Glutamatergic neuron (in vitro differentiated cells): Measurements from ENCODE around the gene RBM15B. TPM values are rescaled to one million over a fixed set of nuclear protein-coding genes. Genes with fewer than 3 reads are reported as not detected.

Experiments
- DNase-seq: peaks from one replicate; pipeline ENCODE4 v3.0.0; 2022
- H3K27ac Mint-ChIP-seq: one replicate; pipeline ENCODE4 v1.8.0; 2020; ENCODE audit warnings: mild to moderate bottlenecking, mixed read lengths, inconsistent platforms; ENCODE audit not compliant: unreplicated experiment
- H3K27me3 Mint-ChIP-seq: one replicate; pipeline ENCODE4 v1.8.0; 2020; ENCODE audit warnings: mild to moderate bottlenecking, moderate library complexity, mixed read lengths, inconsistent platforms; ENCODE audit not compliant: unreplicated experiment
- H3K36me3 Mint-ChIP-seq: one replicate; pipeline ENCODE4 v1.8.0; 2020; ENCODE audit warnings: mild to moderate bottlenecking, mixed read lengths, inconsistent platforms; ENCODE audit not compliant: unreplicated experiment
- H3K4me1 Mint-ChIP-seq: one replicate; pipeline ENCODE4 v1.8.0; 2020; ENCODE audit warnings: mild to moderate bottlenecking, low read depth, mixed read lengths, inconsistent platforms; ENCODE audit not compliant: unreplicated experiment
- H3K4me3 Mint-ChIP-seq: one replicate; pipeline ENCODE4 v1.8.0; 2020; ENCODE audit warnings: mild to moderate bottlenecking, mixed read lengths, inconsistent platforms; ENCODE audit not compliant: unreplicated experiment
- H3K9me3 Mint-ChIP-seq: one replicate; pipeline ENCODE4 v1.8.0; 2020; ENCODE audit warnings: mild to moderate bottlenecking, moderate library complexity, mixed read lengths, inconsistent platforms; ENCODE audit not compliant: unreplicated experiment
- total RNA-seq: library from RNA; stranded (reverse); fragmentation: NEBNext Ultra II Directional; extraction: Animal tissue kit (Norgen Biotek cat#: 25700); gene quantifications from one replicate; pipeline ENCODE4 v1.2.1, GENCODE V29; 2021; ENCODE audit not compliant: unreplicated experiment
- TF ChIP-seq, protein P1 (sequence below): fragments of 200-600 bp; sonication (generic); IDR thresholded peaks from one replicate; pipeline ENCODE4 v1.5.0; 2021; ENCODE audit not compliant: partially characterized antibody, unreplicated experiment

RBM15B gene
- total RNA-seq, 1 donor from 2014 or later, result 52.5 TPM

DNA sequence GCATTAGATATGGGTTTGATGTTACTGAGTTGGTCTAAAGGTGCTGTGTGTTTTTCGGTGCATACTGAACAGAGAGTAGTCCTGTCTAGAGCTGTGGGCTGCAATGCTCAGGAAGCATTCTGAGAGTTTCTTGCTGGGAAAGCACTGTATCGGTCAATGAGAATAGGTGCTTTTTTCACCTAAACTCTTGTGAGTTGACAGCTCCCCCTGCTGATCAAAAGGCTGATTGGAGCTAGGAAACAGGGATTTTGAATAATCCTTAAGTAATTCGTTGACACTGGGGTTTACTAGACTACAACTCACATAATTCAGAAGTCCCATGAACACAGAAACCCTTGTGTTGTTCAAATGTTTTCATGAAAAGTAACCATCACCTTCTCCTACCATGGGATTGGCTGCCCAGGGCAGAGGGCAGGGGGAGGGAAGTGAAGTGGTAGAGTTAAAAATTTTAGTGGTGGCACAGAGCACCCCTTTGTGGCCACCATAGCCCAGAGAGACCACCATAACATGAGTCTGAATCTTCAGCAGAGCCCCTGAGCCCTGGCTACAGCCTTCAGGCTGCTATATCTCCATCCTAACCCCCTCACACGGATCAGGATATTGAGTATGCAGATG is 19.0 kb upstream of the RBM15B start:
- Mint-ChIP-seq H3K4me1 (no peaks in the 10 kb centered on the region), H3K4me3 (no peak overlapping the region), H3K36me3 (peaks cover 9% of the 10 kb centered on the region), H3K27me3 (peaks cover 2% of the 10 kb centered on the region), H3K27ac (no peak overlapping the region), H3K9me3 (peaks cover 10% of the 10 kb centered on the region)
- TF ChIP-seq, protein P1, sequence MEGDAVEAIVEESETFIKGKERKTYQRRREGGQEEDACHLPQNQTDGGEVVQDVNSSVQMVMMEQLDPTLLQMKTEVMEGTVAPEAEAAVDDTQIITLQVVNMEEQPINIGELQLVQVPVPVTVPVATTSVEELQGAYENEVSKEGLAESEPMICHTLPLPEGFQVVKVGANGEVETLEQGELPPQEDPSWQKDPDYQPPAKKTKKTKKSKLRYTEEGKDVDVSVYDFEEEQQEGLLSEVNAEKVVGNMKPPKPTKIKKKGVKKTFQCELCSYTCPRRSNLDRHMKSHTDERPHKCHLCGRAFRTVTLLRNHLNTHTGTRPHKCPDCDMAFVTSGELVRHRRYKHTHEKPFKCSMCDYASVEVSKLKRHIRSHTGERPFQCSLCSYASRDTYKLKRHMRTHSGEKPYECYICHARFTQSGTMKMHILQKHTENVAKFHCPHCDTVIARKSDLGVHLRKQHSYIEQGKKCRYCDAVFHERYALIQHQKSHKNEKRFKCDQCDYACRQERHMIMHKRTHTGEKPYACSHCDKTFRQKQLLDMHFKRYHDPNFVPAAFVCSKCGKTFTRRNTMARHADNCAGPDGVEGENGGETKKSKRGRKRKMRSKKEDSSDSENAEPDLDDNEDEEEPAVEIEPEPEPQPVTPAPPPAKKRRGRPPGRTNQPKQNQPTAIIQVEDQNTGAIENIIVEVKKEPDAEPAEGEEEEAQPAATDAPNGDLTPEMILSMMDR, result peak; percentile 66
- peak; percentile 57 for DNase-seq

DNA sequence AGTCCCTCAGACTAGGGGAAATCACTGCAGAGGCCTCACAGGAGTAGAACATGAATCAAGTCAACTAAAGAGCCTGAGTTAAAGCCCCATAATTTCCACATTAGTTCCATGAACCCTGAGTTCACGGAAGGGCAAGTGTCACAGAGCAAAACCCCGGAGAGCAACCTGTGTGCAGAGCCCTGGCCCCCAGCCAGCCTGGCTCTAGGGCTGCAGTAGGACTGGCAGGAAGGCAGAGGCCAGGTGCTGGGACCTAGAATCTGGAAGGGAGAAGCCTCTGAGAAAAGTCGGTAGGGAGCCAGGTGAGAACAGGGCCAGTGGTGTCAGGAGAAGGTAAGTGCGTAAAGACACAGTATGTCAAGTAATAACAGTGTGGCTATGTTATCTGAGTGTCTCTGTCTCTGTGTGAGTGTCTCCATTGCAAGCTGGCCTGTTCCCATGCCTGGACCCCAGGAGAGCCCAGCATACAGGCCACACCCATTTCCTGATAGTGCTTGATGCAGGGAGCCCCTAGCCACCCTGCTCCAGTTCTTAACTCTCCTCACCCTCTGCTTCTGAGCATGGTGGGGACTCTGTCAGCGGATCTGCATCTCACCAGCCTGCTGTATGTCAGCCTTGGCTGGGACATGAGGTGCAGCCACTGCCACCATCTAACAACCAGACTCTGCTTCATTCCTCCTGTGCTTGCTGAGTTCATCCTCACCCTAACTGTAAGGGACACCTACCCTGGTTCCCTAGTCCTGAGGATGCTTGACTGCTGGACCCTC is 17.2 kb upstream of the RBM15B start:
- no peak for DNase-seq
- TF ChIP-seq, protein P1, result no peak
- Mint-ChIP-seq H3K27me3 (peaks cover 2% of the 10 kb centered on the region), H3K4me3 (no peak overlapping the region), H3K36me3 (peaks cover 5% of the 10 kb centered on the region), H3K4me1 (peaks cover under 1% of the 10 kb centered on the region), H3K9me3 (peaks cover 6% of the 10 kb centered on the region), H3K27ac (no peak overlapping the region)

DNA sequence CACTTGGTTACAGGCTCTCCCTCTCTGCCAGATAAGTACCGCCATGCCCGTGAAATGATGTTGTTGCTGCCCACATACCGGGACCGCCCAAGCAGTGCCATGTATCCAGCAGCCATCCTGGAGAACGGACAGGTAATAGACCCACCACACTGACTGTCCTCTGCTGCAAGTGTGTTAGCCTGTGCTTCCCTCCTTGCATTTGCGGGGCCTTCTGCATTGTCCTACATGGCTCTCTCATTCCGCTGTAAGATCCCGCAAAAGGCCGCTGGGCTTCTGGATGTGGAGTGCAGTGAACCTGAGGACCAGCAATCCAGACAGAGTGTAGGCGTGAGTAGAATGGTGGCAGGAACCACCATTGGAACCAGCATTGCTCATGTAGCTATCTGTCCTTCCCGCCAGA is 16.6 kb upstream of the RBM15B start:
- TF ChIP-seq, protein P1, result no peak
- H3K4me1 Mint-ChIP-seq, result peaks cover 6% of the 10 kb centered on the region
- H3K9me3 Mint-ChIP-seq, result peaks cover 7% of the 10 kb centered on the region
- no peak overlapping the region for H3K4me3 Mint-ChIP-seq
- peak; percentile 2 for DNase-seq
- peaks cover 5% of the 10 kb centered on the region for H3K36me3 Mint-ChIP-seq
- no peak overlapping the region for H3K27ac Mint-ChIP-seq
- H3K27me3 Mint-ChIP-seq, result peaks cover 2% of the 10 kb centered on the region

DNA sequence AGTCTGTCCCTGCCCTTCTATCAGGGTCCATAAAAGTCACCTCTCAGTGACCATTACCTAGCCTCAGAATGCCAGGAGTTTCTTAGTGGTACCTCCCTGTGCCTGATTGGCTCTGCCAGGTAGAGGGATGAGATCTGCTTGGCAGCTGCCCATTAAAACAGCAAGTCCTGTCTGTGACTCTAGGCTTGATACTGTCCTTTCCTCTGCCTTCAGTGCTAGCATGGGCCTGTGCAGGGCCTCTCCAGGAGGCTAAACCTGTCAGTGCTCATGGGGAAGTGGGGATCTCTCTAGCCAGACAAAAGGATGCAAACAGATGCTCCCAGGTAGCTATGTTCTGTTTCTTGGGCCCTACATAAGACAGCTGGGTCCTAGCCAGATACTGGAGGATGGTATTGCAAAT is 15.9 kb upstream of the RBM15B start:
- H3K27me3 Mint-ChIP-seq, result peaks cover 3% of the 10 kb centered on the region
- H3K36me3 Mint-ChIP-seq, result peaks cover 5% of the 10 kb centered on the region

More for the DNA sequence above, 15.9 kb upstream of the RBM15B start:
- peaks cover 7% of the 10 kb centered on the region for H3K4me1 Mint-ChIP-seq
- no peak overlapping the region for H3K4me3 Mint-ChIP-seq
- H3K9me3 Mint-ChIP-seq, result peaks cover 8% of the 10 kb centered on the region
- TF ChIP-seq, protein P1, result no peak
- H3K27ac Mint-ChIP-seq, result no peak overlapping the region
- DNase-seq, result peak; percentile 6
